ENCODE measurements around the gene TMEM229A. TPM values are rescaled to one million over a fixed set of nuclear protein-coding genes. Genes with fewer than 3 reads are reported as not detected.

Gene TMEM229A
- total RNA-seq, 1 donor, result not detected

Other genes starting within 250 kb of the TMEM229A start
- under 0.01 and 0.64 TPM in 2 replicates for gene HYAL4, start 187.9 kb downstream of the TMEM229A start, total RNA-seq
- gene SPAM1, start 107.8 kb downstream of the TMEM229A start, total RNA-seq, result not detected in 2 replicates

Data from fibroblast of villous mesenchyme (primary cell).